GM18870 (cell line): ENCODE measurements around the gene PSD4.

Experiments
- ATAC-seq: cut with Tn5 transposase; IDR thresholded peaks from one replicate; pipeline ENCODE4 v1.9.1; 2021; ENCODE audit warnings: moderate library complexity; ENCODE audit not compliant: unreplicated experiment

The PSD4 gene

GRCh38 chr2:113167115-113167932 lies 6.4 kb upstream of the PSD4 start:
- no peak for ATAC-seq

- no peak for ATAC-seq
These were observed 5.8 kb upstream of the PSD4 start for GRCh38 chr2:113167962-113168340.

DNA sequence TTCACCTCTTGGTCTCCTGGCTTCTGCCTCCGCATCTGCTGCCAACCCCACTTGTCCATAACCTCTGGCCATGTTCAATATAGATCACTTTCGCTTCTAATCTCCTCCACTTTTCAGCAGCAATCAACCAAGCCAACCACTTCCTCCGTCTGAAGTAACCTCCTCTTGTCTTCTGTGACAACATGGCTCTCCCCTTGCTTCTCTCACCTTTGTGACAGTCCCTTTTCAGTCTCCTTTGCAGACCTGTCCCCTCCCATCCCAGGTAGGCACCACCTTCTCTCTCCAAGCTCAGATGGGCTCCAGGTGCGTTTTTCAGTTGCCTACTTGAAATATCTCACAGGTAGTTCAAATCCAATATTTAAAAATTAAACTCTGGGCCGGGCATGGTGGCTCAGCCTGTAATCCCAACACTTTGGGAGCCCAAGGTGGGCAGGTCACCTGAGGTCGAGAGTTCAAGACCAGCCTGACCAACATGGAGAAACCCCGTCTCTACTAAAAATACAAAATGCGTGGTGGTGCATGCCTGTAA lies 4.7 kb upstream of the PSD4 start:
- ATAC-seq = no peak

DNA sequence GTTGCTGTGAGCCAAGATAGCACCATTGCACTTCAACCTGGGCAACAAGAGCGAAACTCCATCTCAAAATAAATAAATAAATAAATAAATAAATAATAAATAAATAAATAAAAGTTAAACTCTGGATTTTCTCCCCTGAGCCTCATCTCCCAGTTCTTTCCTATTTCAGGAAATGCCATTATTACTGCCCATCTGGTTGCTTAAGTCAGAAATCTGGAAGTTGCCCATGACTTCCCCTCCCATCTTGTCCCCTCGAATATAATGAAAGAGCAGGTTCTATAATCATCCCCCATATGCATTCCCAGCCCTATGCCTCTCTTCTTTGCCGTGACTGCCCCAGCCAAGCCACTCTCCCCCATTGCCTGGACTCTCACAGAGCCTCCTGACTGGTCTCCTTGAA lies 4.2 kb upstream of the PSD4 start:
- no peak for ATAC-seq

DNA sequence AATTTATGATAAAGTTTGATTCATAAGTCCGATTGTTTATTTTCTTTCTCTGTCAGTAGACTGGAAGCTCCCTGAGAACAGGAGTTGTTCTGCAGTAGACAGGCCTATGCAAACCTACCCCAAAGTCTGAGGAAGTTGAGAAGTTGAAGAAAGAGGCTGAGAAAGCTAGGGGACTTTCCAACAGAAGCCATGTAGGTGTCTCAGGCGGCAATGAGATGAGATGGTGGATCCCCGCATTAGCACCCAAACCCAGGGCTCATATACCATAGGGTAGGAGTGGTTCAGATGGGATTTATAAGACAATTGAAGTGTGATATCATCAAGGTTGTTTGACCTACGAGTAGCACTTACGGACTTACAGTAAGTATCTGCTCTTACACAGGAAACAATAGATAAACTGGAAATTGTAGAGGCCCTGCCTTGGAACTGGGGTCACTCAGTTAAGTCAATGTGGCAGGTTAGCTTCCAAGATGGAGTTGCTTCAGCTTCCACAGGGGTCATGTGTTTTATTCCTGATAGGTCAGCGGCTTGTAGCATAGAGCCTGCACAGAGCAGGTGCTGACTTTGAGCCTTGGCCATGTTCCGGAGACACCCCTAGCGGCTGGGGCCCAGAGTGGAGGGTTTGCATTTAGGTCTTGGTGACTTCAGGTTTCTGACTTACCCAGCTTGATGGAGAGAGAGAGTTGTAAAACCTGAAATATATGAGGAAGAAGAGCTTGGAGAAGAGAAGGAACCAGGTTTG lies 2.3 kb upstream of the PSD4 start:
- ATAC-seq = no peak

DNA sequence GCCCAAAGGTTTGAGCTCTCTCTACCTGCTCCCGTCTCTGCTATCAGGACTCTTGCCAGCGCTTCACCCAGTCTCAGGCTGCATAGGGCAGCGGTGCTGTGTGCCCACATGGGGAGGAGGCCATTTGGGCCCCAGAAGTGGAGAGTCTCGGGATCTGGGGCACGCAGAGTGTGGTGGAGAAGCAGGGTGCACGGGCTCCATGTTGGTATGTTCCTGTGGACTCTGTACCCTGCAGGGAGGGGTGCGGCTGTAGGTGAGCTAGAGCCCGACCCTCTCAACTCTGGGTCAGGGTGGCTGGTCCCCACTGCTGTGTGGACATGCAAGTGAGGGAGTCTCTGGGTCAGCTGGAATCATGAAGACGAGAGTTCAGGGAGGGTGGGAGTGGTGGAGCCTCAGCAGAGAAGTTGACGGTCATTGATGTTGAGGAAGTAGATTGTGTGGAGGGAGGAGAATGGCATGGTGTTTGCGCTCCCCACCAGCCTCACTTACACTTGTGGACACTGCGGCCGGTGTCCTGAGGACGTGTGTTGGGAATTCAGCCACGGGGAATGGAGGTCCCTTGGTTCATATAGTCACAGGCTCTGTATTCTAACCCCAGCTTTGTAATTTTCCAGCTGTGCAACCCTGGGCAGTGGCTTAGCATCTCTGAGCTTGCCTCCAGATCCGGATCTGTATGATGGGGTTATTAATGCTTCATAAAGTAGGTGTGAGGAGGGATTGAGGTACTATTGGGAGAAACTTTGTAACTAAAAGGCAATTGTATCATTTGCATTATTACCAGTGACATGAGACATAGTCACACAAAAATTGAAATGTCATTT lies 840 bp upstream of the PSD4 start:
- no peak for ATAC-seq

GRCh38 chr2:113174376-113174750 lies 592 bp downstream of the PSD4 start:
- ATAC-seq = no peak

DNA sequence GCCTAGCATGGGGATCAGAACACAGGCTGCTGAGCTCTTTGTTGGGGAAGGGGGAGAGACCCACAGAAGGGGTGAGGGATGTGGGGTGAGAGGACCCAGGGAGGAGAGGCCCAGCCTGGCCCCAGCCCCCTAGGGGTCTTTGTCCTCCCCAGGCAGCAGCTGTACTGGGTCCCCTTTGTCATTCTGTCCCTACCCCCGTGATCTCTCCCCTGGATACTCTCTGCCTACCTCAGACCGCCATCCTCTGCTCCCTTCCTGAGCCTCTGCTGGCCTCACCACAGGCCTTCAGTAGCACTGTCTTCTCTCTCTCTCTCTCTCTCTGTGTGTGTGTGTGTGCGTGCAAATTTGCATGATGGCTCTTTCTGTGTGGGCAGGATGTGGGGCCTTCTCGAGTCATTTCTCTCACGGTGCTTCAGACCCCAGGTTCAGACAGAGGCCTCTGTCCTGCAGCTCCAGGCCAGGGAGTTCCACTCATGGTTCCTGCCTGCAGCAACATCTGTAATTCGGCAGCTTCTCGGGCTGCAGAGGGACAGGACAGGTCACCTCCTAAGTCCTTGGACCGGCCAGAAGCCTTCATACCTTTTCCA lies 1.4 kb downstream of the PSD4 start:
- ATAC-seq = peak; percentile 67

DNA sequence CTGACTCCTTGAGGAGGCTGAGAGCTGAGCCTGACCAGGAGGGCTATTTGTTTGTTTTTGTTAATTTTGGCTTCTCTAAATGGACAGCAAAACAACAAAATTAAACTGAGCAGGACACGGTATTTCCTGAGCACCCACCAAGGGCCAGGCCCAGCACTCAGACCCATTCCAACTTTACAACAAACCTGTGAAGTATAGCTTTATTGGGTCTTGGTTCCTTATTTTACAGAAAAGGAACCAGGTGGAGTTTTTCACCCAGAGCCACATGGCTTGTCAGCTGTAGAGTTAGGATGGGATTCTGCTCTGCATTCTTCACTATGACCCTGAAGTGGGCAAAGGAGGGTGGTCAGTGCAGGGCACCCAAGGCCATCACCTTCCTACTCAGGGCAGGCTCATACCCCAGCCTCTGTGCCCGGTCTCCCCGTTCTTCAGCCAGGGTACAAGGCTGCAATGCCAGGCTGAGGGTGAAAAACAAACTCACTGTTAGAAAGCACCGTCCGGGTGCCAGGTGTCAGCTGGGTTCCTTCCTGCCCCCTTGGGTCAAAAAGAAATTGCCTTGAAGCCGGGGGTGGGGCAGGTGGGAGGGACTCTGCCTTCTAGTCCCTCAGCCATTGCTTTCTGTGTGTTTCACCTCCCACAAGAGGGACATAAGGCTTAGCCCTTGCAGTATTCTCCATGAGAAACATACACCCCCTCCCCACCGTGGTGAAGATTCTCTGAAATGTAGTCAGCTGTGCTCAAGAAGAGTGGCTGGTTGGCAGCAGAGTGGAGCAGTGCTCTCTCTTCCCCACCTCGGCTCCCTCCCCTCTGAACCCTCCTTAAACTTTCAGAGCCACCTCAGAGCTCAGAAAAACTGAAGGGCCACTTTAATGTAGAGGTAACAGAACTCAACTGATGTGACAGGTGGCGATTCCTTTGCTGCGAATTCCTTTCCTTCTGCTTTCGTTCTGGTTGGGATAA lies 2.2 kb downstream of the PSD4 start:
- no peak for ATAC-seq

- ATAC-seq = no peak
These were observed 3.1 kb downstream of the PSD4 start for GRCh38 chr2:113176696-113177355.

- no peak for ATAC-seq
These were observed 4.4 kb downstream of the PSD4 start for GRCh38 chr2:113178069-113178746.

- ATAC-seq = no peak
These were observed 5.1 kb downstream of the PSD4 start for GRCh38 chr2:113178891-113179290.

GRCh38 chr2:113179446-113180045 lies 5.8 kb downstream of the PSD4 start:
- ATAC-seq = no peak

DNA sequence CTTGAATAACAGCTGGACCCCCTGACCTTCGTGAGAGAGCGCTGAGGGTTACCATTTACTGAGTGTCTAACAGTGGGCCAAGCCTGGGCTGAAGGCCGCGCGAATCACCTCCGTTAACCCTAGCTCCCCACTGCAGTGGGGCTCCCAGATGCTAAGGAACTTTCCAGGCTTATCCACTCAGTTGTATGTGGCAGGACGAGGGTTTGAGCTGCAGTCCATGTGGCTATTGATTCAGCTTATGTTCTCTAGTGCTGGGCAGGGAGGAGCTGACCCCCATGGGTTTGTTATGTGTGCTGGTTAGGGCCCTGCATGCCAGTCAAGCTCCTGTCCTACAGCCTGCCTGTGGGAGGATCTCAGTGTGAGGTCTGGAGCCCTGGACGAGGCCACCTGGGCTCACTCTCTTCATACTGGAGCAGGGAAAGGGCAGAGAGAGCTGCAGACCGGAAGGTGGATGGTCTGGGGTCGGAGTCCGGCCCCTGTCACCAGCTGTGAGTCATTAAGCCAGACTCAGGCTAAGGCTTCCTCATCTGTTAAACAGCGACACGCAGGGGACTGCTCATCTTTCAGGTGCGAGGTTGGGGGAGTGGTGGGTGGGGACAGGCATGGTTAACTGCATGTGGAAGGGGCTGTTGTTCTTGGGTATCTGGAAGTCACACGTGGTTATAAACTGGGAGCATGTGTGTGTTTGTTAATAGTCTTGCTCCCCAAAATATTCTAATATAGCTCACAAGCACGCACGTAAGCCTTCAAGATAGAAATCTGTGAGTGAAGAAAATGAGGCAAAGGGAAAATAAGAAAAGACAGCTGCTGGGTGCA lies 6.6 kb downstream of the PSD4 start:
- no peak for ATAC-seq

GRCh38 chr2:113181258-113182051 lies 7.7 kb downstream of the PSD4 start:
- ATAC-seq = no peak

- no peak for ATAC-seq
These were observed 8.9 kb downstream of the PSD4 start for GRCh38 chr2:113182471-113183260.
